ENCODE data around the gene RASSF8.

DNA sequence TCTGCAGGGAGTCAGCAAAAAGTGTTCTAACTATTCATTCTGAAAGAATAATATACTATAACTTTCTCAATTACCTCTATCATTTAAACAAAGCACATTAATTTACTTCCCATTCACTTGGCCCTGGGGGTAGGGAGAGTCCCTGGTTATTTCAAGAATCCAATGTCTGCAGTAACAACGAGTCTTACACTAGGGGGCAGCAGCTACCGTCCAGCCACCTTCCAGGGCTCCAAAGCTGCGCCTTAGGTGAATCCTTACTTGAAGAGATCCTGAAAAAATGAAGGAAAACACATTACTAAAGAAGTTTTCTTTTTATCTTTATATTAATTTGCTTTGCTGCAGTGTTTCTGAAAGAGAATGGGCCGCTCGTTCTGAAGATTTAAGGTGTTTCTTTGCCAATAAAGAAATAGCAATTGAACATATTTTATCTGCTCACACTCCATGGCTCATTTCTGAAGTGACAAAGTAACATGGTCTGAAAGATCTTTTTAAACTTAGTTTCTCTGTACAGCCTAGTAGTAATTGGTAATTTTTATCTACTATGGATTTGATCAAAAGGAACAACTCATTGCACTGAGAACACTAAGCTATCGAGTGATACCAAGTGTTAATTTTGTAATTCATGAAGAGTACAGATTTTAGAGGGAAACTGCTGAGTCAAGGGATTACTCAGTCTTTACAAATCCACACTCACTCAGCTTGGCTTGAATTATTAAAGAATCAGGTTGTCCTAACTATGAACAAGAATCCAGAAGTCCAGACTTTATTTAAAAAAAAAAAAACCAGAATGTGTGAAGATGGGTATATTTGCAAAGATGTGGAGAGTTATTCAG, 138.8 kb downstream of the RASSF8 start:
- no peak for TF ChIP-seq YY1 (IDR thresholded peaks at IDR 0.05; ENCODE audit: insufficient read depth, insufficient read length)
- no peak for TF ChIP-seq ZNF274 (IDR thresholded peaks at IDR 0.05; ENCODE audit: low read depth, low read length)

Data from NT2/D1 (cell line).